Testis (tissue), 3 donors: ENCODE results near the gene PPP1R14D. TPM values are rescaled to one million over a fixed set of nuclear protein-coding genes. Genes with fewer than 3 reads are reported as not detected.

Experiments used
- DNase-seq: peaks from one replicate; pipeline ENCODE4 v3.0.0-alpha.2; 2019
- H3K27ac ChIP-seq, 2 donors: fragments of 200-600 bp; sonication (generic); one replicate each; pipeline ENCODE4 v1.5.1; 2019
- H3K27me3 ChIP-seq: fragments of 200-600 bp; sonication (generic); one replicate; pipeline ENCODE4 v1.5.1; 2019
- H3K36me3 ChIP-seq: fragments of 200-600 bp; sonication (generic); one replicate; pipeline ENCODE4 v1.5.1; 2017; ENCODE audit warnings: low read depth; ENCODE audit errors: missing control alignments
- H3K4me1 ChIP-seq: fragments of 200-600 bp; sonication (generic); one replicate; pipeline ENCODE4 v1.5.1; 2019
- H3K4me3 ChIP-seq, 2 donors: fragments of 200-600 bp; sonication (generic); one replicate each; pipeline ENCODE4 v1.5.1; 2017 to 2019
- H3K9me3 ChIP-seq: fragments of 200-600 bp; sonication (generic); one replicate; pipeline ENCODE4 v1.5.1; 2017
- CTCF ChIP-seq, 3 experiments: fragments of 450-650 bp in 2 of 3; fragments of 200-600 bp in 1 of 3; sonication (generic) in 1 of 3; IDR thresholded peaks; one replicate each; pipeline ENCODE4 v1.5.1; 2016 to 2019; ENCODE audit warnings: antibody characterized with exemption in 3 of 3, mild to moderate bottlenecking in 2 of 3, moderate library complexity in 1 of 3
- POLR2A ChIP-seq: fragments of 450-650 bp; IDR thresholded peaks from one replicate; pipeline ENCODE4 v1.6.1; 2017; ENCODE audit warnings: antibody characterized with exemption, mild to moderate bottlenecking, moderate library complexity
- WGBS, 2 donors: methylation state at CpG; one replicate each; pipeline ENCODE4 v1.1.5; 2018; 5-methylcytosine and 5-hydroxymethylcytosine counted together
- intact Hi-C: fragments of 100-400 bp; cut with DNase I; formaldehyde crosslinking; loops from one replicate; pipeline ENCODE4 v1.15.1; 2023; ENCODE audit warnings: low total_unique reads
- polyA plus RNA-seq: library from polyadenylated mRNA; stranded (reverse); fragments of 350-450 nt; fragmentation: Illumina TruSeq; extraction: RNeasy Lipid Tissue Mini Kit (QIAGEN cat#74804); gene quantifications from one replicate; pipeline ENCODE4 v1.2.3, GENCODE V29; 2014; ENCODE audit warnings: low read depth, low replicate concordance; ENCODE audit not compliant: insufficient read depth
- total RNA-seq, 2 donors: library from RNA; depleted of rRNA; stranded (reverse); fragments of >200 nt; gene quantifications; one replicate each; pipeline ENCODE4 v1.2.3, GENCODE V29; 2016

The PPP1R14D gene
- total and polyA plus RNA-seq, 3 donors from 2014 or later: 0.43 to 0.55 TPM; not detected in 1

GRCh38 chr15:40773496-40773895, 55.0 kb downstream of the PPP1R14D start:
- Histone ChIP-seq H3K27me3 (no peaks in the 10 kb centered on the region), H3K9me3 (no peaks in the 10 kb centered on the region), H3K36me3 (no peaks in the 10 kb centered on the region), H3K4me3 (no peak overlapping the region), H3K27ac (no peak overlapping the region), H3K4me1 (no peaks in the 10 kb centered on the region)
- intact Hi-C loops: no loop called here
- TF ChIP-seq CTCF (IDR thresholded peaks at IDR 0.05): no peak
- TF ChIP-seq POLR2A: no peak
- DNase-seq: no peak
- WGBS, 2 donors: 90 to 100% methylated on average over 1 to 8 of the region's 8 CpGs

GRCh38 chr15:40772014-40772413, 56.5 kb downstream of the PPP1R14D start:
- H3K4me1 ChIP-seq: no peaks in the 10 kb centered on the region
- intact Hi-C loops: no loop called here
- no peak for DNase-seq
- 79 to 95% methylated on average over 11 to 13 of the region's 13 CpGs for WGBS, 2 donors
- TF ChIP-seq POLR2A (no peak), CTCF (IDR thresholded peaks at IDR 0.05) (no peak)
- no peaks in the 10 kb centered on the region for H3K27me3 ChIP-seq
- no peaks in the 10 kb centered on the region for H3K36me3 ChIP-seq
- H3K27ac ChIP-seq: no peak overlapping the region
- H3K4me3 ChIP-seq: no peak overlapping the region
- no peaks in the 10 kb centered on the region for H3K9me3 ChIP-seq

- H3K27ac ChIP-seq: no peak overlapping the region
- intact Hi-C loops: no loop called here
- WGBS, 2 donors: 83 to 96% methylated on average over 5 of the region's 5 CpGs
- TF ChIP-seq POLR2A: no peak
- no peak for TF ChIP-seq CTCF (IDR thresholded peaks at IDR 0.05)
- DNase-seq: no peak
- H3K27me3 ChIP-seq: no peaks in the 10 kb centered on the region
- H3K4me1 ChIP-seq: peaks cover under 1% of the 10 kb centered on the region
- no peaks in the 10 kb centered on the region for H3K36me3 ChIP-seq
- no peaks in the 10 kb centered on the region for H3K9me3 ChIP-seq
- no peak overlapping the region for H3K4me3 ChIP-seq
Measured at GRCh38 chr15:40771242-40771641, 57.3 kb downstream of the PPP1R14D start.

- H3K4me1 ChIP-seq: peaks cover 11% of the 10 kb centered on the region
- intact Hi-C loops: no loop called here
- H3K27ac ChIP-seq: no peak overlapping the region
- no peak overlapping the region for H3K4me3 ChIP-seq
- no peaks in the 10 kb centered on the region for H3K27me3 ChIP-seq
- WGBS, 2 donors: 69 to 88% methylated on average over 2 to 17 of the region's 17 CpGs
- TF ChIP-seq POLR2A (no peak), CTCF (IDR thresholded peaks at IDR 0.05) (no peak)
- DNase-seq: no peak
- H3K9me3 ChIP-seq: no peaks in the 10 kb centered on the region
- H3K36me3 ChIP-seq: no peaks in the 10 kb centered on the region
Measured at GRCh38 chr15:40770147-40770721, 58.3 kb downstream of the PPP1R14D start.
